Measurements from ENCODE around the gene SLX4IP.

SLX4IP gene

DNA sequence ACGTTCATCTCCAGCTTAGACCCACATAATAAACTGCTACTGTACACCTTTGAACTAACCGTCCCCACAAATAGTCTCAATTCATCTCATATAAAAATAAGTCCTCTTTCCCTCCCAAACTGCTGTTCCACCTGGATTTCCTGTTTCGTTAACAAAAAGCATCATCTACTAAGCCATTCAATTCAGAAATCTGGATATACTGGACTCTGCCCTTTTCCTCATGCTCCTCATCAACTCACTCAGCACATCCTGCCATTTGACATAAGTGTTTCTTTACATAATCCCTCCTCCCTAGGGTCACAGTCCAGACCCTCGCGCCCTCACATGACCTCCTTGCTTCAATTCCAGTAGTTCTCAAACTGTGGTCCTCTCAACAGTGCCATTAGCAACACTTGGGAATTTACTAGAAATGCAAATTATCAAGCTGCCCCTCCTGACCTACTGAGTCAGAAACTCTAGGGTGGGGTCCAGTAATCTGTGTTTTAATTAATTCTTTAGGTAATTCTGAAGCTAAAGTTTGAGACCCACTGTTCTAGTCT lies 5.6 kb upstream of the SLX4IP start:
- DNase-seq: no peak

DNA sequence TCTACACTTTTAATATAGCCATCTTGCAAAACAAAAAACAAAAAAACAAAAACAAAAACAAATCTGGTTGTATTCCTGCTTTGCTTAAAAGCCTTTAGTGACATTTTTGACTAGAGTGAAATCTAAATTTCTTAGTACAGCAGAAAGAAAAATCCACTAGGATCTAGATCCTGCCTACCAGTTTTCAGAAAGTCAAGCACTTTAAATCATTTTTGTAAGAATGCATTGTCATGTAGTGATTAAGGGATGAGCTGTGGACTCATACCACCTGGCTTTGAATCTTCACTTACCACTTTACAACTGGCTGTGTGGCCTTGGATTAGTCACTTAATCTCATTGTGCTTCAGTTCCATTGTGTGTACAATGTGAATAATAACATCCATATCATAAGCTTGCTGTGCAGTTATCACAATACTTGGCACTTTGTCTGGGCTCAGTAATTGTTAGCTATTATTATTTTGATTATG lies 5.1 kb upstream of the SLX4IP start:
- no peak for DNase-seq

DNA sequence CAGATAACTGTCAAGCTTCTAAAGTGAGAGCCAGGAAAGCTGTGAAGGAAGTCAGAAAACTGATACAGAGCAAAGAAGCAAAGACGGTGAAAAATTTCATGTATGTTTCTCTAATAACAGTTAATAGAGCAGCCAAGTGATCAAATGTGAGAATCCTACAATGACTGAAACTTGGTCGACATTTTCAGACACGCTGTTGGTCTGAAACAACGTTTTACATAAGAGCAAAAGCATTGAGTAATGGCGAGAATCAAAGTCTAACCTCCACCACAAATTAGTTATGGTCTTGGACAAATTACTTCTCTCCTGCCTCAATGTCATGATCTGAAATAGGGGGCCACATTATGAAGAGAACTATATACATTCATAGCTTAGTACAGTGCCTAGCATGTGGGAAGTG lies 4.4 kb upstream of the SLX4IP start:
- DNase-seq: no peak

DNA sequence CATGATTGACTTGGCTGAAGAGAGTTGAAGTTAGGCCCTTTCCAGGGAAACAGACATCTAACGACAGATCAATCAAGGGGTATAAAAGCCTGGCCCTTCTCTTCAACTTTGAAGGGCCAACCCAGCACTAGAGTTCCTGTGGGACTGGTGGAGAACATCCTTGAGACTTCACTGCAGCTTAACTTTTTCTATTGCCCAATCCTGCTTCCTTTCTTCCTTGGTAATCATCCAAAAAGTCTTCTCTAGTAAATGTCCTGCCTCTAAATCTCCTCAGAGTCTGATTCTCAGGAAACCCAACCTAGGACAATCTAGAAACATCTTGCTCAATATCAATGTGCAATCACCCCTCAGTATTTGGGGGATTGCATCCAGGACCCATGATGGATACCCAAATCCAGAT lies 3.0 kb upstream of the SLX4IP start:
- no peak for DNase-seq

DNA sequence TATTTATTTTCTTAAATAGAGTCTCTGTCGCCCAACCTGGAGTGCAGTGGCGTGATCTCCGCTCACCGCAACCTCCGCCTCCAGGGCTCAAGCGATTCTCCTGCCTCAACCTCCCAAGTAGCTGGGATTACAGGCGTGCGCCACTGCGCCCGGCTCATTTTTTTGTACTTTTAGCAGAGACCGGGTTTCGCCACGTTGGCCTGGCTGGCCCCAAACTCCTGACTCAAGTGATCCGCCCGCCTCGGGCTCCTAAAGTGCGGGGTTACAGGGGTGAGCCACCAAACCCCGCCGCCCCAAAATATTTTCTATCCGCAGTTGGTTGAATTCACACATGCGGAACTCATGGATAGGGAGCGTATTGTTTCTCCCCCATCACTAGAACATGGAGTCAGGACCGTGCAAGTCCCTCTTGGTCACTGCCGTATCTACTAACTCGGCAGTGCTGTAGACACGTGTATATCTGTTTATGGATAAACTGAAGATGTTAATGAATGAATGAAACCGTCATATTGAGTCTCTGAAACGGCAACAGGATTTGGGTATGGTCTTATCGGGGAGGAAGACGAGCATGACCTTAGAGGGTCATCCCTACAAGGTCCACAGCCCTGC lies 2.0 kb upstream of the SLX4IP start:
- DNase-seq: no peak

DNA sequence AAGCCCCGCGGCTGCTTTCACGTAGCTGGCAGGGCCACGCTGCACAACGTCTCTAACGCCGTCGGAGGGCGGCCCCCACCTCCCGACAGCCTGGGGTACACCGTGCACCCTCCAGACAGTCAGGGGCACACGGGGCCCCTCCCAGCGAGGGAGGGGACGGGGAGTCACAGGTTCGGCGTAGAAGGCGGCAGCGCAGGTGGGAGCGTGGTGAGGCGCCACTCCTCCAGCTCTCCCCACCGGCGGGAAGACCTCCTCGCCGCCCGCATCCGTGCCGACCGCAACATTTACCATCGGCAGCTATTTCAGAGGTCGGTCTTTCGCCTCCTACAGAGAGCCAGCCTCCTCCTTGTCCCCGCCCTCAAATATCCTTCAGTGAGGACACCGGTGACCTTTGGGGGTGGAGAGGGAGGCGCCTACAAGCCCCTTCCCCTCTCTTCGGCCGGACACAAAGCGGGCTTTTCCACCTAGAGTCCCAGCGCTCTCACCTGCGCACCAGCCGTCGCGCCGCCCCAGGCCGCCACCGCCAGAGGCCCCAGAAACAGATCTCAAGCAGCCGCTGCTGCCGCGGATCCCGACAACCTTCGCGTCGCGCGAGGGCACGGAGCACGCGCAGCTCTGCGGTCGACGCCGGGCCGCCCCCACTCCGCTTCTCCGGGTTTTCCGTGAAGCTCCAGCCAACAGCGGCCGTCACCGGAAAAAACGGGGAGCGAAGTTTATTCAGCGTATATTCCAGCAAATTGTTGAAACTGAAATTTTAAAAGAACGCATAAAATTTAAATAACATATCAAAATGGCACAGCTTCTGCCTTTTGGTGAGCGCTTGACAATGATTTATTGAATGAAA lies 1.3 kb upstream of the SLX4IP start, which contains the start of gene MKKS:
MKKS (minus strand) TSS at position 600 of the 844 bp plus-strand sequence. CDS start 20,708 bp downstream, outside the sequence.
- peak; percentile 91 for DNase-seq

DNA sequence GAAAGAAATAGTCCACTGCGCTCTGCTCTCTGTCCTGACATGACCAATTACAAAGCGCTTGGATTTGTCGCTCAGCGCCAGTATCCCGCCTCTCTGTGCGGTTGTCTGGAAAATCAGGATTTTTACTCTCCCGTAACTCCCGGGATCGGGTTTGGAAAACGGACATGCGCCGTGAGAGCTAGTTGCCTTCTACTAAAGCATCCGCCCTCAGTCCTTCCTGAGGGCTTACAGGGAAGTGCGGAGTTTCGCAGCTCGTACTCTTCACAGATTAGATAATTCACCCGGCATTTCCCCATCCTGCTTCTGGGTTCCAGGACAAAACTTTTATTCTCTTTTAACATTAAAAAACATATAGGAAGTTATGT lies 656 bp upstream of the SLX4IP start:
- peak; percentile 99 for DNase-seq

DNA sequence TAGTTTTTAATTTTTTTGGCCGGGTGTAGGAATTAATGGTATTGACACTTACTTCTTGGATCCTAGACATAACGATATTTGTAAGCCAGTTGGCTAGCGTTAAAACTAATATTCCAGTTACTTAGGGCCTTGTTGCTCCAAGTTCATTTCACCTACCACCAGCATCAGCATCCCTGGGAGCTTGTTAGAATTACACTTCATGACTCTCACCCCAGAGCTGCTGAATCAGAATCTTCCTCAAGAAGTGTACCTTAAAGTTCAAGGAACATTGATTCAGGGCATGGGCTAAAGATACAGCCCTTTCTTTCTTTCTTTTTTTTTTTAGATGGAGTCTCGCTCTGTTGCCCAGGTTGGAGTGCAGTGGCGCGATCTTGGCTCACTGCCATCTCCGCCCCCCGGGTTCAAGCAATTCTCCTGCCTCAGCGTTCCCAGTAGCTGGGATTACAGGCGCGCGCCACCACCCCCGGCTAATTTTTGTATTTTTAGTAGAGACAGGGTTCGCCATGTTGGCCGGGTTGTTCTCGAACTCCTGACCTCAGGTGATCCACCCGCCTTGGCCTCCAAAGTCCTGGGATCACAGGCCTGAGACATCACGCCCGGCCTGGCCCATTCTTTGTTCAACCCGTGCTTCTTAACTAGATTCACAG lies 1.1 kb downstream of the SLX4IP start:
- DNase-seq: no peak

DNA sequence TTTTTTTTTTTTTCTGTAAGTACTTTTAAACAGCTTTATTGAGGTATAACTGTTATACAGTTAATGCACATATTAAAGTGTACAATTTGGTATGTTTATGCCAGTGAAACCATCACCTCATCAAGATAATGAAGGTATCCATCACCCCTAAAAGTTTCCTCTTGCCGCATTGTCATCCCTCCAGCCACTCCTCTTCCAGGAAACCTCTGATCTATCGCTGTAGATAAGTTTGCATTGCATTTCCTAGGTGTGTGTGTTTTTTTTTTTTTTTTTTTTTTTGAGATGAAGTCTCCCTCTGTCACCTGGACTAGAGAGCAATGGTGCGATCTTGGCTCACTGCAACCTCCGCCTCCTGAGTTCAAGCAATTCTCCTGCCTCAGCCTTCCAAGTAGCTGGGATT lies 3.1 kb downstream of the SLX4IP start:
- DNase-seq: no peak

DNA sequence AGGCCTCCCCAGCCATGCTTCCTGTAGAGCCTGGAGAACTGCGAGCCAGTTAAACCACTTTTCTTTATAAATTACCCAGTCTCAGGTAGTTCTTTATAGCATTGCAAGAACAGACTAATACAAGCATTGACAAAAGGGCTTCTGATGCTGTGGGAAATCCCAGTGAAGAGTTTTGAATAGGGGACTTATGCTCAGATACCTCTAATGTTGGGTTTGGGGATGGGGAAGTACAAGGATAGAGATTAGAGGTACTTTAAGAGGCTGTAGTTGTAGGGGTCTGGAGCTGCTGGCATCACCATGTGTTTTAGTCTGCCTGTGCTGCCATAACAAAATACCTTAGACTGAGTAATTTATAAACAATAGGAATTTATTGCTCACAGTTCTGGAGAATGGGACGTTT lies 8.8 kb downstream of the SLX4IP start:
- no peak for DNase-seq

DNA sequence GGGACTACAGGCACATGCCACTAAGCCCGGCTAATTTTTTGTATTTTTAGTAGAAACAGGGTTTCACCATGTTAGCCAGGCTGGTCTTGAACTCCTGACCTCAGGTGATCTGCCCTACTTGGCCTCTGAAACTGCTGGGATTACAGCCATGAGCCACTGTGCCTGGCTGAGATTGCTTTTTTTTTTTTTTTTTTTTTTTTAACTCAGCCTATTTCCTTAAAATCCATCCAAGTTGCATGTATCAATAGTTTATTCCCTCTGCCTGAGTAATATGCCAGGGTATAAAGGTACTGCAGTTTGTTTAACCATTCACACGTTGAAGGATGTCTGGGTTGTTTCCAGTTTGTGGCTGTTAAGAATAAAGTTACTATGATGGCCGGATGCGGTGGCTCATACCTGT lies 10.7 kb downstream of the SLX4IP start:
- DNase-seq: no peak

DNA sequence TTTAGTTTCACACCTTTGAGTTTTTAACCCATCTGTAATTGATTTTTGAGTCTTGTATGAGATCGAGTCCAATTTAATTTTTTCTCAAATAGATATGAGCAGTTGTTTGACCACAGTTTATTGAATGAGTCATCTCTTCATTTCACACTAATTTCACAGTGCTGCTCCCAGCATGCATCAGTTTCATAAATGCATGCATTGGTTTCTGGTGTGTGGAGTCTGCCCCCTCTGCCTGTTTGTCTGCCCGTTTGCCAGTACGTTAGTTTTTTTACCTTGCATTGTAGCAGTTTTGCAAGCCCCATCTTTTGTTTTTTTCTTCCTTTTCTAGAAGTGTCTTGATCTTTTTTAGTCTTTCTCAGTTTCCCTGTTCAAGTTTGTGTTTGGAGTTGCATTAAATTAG lies 11.9 kb downstream of the SLX4IP start:
- peak; percentile 80 for DNase-seq

DNA sequence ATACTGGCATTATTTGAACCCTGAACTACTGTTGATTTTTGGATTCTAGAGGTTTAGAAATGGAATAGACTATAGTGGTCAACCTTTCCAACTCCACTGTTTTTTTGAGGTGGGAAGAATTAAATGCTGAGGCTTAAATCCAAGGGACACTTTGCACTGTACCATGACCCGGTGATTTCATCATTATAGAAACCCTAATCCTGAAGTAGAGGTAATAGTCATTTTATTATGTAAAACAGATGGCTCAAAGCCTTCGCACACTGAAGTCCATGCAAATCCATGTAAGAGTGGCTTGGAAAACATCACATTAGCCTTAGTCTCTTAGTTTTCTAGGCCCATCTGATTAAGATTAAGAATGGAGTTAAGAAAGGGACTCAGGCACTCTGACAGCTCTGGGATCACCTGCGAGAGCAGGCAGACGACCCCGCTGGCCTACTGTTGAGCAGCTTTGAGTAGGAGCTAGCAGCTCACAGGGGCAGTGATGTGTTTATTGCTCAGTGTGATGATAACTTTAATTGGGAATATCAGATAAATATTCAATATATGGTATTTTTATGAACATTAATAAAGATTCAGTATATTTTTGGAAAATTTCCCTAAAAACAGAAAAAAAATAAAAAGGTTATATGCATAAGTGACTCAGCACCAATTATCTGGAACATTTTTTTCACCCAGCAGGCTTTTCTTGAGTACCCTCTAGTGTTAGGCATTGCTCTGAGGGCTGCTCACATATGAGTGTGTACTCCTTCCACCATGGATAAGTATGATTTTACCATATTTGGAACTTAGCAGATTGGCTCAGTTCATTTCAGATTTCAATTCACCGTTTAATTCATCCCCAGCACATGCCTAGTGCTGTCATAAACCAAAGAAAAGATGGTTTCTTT lies 13.4 kb downstream of the SLX4IP start:
- peak; percentile 36 for DNase-seq

DNA sequence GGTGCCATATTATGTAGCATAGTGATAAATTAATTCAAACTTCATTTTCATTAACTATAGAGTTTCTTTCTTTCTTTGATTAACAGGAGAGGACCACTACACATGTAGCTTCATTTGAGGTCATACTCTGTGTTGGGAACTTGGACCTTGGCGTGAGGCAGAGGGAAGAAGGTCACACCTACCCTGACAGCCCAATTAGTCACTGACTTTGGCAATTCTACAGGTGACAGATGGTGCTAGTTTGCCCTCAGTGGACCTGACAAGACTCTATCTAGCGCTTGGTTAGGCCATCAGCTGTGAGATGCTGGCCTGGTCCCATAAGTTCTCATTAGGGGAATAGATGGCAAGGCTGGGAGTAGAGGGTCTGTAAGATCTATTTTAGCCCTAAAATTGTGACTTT lies 14.2 kb downstream of the SLX4IP start:
- no peak for DNase-seq

DNA sequence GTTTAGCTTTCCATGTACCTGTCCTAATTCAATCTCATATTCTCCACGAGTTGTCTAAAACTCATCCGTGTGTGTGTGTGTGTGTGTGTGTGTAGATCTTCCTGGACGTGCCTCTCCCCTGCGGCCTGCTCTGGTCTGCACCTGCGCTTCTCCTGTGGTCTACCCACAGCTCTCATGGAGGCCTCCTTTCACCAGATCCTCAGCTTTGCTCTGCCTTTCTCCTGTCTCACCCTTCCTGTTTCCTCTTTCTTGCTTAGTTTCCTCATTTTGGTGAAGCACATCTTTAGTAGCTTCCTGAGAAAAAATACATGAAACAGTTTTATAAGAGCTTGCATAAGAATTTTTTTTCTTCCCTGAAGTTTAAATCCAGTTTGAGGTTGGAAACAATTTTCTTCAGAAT lies 18.1 kb downstream of the SLX4IP start:
- no peak for DNase-seq

DNA sequence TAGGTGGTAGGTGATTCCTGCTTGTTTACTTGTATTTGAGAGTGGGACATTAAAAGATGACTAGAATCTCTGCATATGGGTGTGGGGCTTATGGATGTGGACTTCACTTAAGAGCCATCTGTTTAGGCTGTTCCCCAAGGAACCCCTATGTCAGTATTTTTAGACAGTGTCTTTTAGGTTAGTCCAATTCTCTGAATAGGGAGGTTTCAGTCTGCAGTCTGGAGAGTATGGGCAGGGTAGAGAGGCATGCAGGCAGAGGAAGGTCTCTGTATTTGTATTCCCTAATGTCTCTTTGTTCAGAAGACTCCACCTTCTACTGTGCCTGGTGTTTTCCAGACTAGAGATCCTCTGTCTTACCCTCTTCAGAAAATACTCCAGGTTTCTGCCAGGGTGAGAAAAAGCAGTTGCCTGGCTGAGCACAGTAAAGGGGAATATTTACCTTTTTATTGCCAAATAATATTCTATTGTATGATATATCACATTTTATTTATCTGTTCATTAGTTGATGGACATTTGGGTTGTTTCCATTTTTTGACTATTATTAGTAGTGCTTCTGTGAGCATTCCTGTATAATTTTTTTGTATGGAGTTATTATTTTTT lies 19.1 kb downstream of the SLX4IP start:
- DNase-seq: no peak

DNA sequence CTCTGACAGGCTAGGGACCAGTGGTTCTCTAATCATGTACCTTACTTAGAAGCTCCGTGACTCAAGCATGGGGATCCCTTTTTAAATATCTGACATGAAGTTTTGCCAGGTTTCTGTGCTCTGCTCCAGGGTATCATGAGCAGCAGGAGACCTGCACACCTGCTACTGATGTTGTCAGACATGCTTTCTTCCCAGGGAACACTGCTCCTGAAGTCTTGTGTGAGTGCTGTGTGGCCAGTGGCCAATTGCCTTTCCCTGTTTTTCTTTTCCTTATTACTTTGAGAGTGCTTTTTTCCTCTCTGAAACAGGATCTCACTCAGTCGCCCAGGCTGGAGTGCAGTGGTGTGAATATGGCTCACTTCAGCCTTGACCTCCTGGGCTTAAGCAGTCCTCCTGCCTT lies 26.4 kb downstream of the SLX4IP start:
- no peak for DNase-seq

DNA sequence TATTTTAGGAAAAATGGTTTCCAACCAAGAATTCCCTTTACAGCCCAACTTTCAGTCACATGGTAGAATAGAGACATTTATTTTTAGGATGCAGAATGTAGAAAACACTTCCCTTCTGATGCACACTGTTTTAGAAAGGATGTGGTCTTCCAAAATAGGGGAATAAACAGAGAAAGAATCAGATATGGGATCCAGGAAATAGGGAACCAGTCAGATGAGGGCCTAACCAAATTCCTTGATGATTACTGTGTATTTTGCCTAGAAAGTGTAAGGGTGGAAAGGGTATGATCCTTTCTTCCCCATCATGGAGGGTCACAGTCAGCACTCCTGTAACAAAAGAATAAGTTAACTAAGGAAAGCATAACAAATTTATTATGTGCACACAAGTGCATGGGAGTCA lies 27.4 kb downstream of the SLX4IP start:
- DNase-seq: peak; percentile 53

DNA sequence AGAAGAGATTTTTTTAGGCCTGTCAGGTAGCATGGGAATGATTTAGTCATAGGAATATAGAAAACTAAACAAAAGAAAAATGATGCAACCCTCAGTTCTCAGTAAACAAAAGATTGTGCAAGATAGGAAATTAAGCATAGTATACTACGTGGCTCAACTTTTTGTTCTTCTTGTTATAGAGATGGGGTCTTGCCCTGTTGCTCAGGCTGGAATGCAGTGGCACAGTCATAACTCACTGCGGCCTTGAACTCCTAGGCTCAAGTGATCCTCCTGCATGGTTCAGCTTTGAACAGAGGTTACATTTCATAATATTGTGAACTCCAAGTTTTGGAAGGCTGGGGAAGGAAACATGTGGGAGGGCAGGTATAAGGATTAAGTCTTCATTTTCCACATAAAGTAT lies 28.5 kb downstream of the SLX4IP start:
- DNase-seq: no peak

DNA sequence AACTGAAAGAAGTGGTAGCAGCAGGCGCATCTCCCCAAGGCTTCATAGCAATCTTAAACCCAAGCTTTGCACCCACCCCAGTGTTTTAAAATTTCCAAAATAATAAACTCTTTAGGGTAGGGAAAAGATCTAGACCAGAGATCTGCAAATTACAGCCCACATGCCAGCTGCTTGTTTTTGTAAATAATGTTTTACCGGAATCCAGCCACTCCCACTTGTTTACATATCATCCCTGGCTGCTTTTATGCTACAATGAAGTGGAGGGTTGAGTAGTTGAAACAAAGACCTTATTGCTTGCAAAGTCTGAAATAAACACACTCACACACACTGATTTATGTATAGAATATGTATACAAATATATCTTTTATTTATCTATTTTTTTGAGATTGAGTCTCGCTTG lies 30.0 kb downstream of the SLX4IP start:
- no peak for DNase-seq

DNA sequence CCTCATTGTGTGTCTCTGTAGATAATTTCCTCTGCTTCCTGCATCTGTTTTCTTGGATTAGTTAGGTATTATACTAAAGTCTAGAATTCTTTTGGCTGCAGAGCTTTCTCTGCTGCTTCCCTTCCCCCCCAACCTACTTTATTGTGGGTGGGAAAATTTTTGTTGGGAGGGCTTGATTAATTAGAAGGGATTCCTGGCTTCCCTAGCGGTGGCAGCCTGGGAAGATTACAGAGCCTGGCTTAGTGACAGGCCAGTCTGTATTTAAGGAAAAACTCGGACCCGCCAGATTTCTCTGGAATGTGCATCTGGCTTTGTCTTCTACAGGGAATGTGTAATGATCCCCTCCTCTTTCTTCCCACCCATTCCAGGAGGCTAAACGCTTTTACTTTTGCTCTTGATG lies 31.2 kb downstream of the SLX4IP start:
- DNase-seq: peak; percentile 65

DNA sequence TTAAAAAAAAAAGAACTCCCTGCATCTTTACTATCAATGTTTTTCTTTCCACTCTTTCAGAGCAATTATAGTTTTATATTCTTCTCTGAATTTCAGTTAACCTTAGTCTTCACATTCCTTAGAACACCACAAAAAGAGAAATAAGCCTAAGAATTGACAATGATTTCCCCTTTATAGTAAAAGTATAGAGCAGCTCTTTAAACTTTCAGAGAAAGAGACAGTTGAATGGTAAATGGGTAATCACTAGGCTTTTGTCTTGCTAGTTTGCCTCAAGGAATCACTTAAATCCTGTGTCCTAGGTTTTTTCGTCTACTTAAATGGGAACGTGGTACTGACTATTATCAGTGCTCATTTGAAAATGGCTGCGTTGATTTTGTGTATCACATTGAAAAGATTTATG lies 31.8 kb downstream of the SLX4IP start:
- no peak for DNase-seq

Data from fibroblast of skin of back (primary cell).